Endothelial cell (in vitro differentiated cells): ENCODE data around the gene CAMTA1. TPM values are rescaled to one million over a fixed set of nuclear protein-coding genes. Genes with fewer than 3 reads are reported as not detected.

ENCODE experiments used
- DNase-seq: peaks from one replicate; pipeline ENCODE4 v3.0.0; 2021; ENCODE audit warnings: low spot score
- H3K27ac Mint-ChIP-seq: one replicate; pipeline ENCODE4 v1.8.0; 2021; ENCODE audit warnings: mixed read lengths, inconsistent platforms; ENCODE audit not compliant: unreplicated experiment
- H3K27me3 Mint-ChIP-seq: one replicate; pipeline ENCODE4 v1.8.0; 2021; ENCODE audit warnings: mild to moderate bottlenecking, moderate library complexity, mixed read lengths, inconsistent platforms; ENCODE audit not compliant: unreplicated experiment
- H3K36me3 Mint-ChIP-seq: one replicate; pipeline ENCODE4 v1.8.0; 2021; ENCODE audit warnings: mild to moderate bottlenecking, low read depth, mixed read lengths, inconsistent platforms; ENCODE audit not compliant: unreplicated experiment
- H3K4me1 Mint-ChIP-seq: one replicate; pipeline ENCODE4 v1.8.0; 2021; ENCODE audit warnings: mild to moderate bottlenecking, mixed read lengths, inconsistent platforms; ENCODE audit not compliant: unreplicated experiment
- H3K4me3 Mint-ChIP-seq: one replicate; pipeline ENCODE4 v1.8.0; 2021; ENCODE audit warnings: mild to moderate bottlenecking, mixed read lengths, inconsistent platforms; ENCODE audit not compliant: unreplicated experiment
- H3K9me3 Mint-ChIP-seq: one replicate; pipeline ENCODE4 v1.8.0; 2021; ENCODE audit warnings: mixed read lengths, inconsistent platforms; ENCODE audit not compliant: unreplicated experiment
- CTCF ChIP-seq: fragments of 200-600 bp; sonication (generic); IDR thresholded peaks from one replicate; pipeline ENCODE4 v1.5.0; 2021; ENCODE audit warnings: antibody characterized with exemption; ENCODE audit not compliant: unreplicated experiment
- total RNA-seq: library from RNA; stranded (reverse); fragmentation: NEBNext Ultra II Directional; extraction: Animal tissue kit (Norgen Biotek cat#: 25700); gene quantifications from one replicate; pipeline ENCODE4 v1.2.1, GENCODE V29; 2021; ENCODE audit not compliant: unreplicated experiment

CAMTA1 gene
- total RNA-seq, 1 donor from 2014 or later = 87.3 TPM

- Mint-ChIP-seq H3K27me3 (peaks cover 15% of the 10 kb centered on the region), H3K9me3 (peaks cover 4% of the 10 kb centered on the region), H3K4me3 (no peak overlapping the region), H3K4me1 (no peaks in the 10 kb centered on the region), H3K27ac (no peak overlapping the region), H3K36me3 (peaks cover 5% of the 10 kb centered on the region)
- no peak for DNase-seq
- no peak for TF ChIP-seq CTCF
These were observed 732.5 kb downstream of the CAMTA1 start for GRCh38 chr1:7517611-7518330.

- no peak for TF ChIP-seq CTCF
- H3K36me3 Mint-ChIP-seq = peaks cover 5% of the 10 kb centered on the region
- H3K4me1 Mint-ChIP-seq = no peaks in the 10 kb centered on the region
- H3K4me3 Mint-ChIP-seq = no peak overlapping the region
- DNase-seq = no peak
- peaks cover 12% of the 10 kb centered on the region for H3K27me3 Mint-ChIP-seq
- H3K9me3 Mint-ChIP-seq = peaks cover 4% of the 10 kb centered on the region
- H3K27ac Mint-ChIP-seq = no peak overlapping the region
These were observed 733.2 kb downstream of the CAMTA1 start for GRCh38 chr1:7518411-7518810.

GRCh38 chr1:7519181-7519860 lies 734.1 kb downstream of the CAMTA1 start:
- no peak for TF ChIP-seq CTCF
- Mint-ChIP-seq H3K27me3 (peaks cover 11% of the 10 kb centered on the region), H3K4me1 (no peaks in the 10 kb centered on the region), H3K4me3 (no peak overlapping the region), H3K27ac (peak overlapping the region; percentile 75), H3K36me3 (peaks cover 5% of the 10 kb centered on the region), H3K9me3 (peaks cover 4% of the 10 kb centered on the region)
- DNase-seq = no peak

- Mint-ChIP-seq H3K27ac (peak overlapping the region; percentile 75), H3K4me3 (no peak overlapping the region), H3K27me3 (peaks cover 11% of the 10 kb centered on the region), H3K9me3 (peaks cover 4% of the 10 kb centered on the region), H3K36me3 (peaks cover 5% of the 10 kb centered on the region), H3K4me1 (no peaks in the 10 kb centered on the region)
- DNase-seq = no peak
- no peak for TF ChIP-seq CTCF
These were observed 734.7 kb downstream of the CAMTA1 start for GRCh38 chr1:7519861-7520395.

GRCh38 chr1:7520496-7520895 lies 735.2 kb downstream of the CAMTA1 start:
- Mint-ChIP-seq H3K4me1 (no peaks in the 10 kb centered on the region), H3K27ac (no peak overlapping the region), H3K27me3 (peaks cover 11% of the 10 kb centered on the region), H3K36me3 (peaks cover 5% of the 10 kb centered on the region), H3K4me3 (peak overlapping the region; percentile 32), H3K9me3 (peaks cover 4% of the 10 kb centered on the region)
- DNase-seq = no peak
- no peak for TF ChIP-seq CTCF
